NCI-H748 (cell line): ENCODE data around the gene ARHGAP42.
A peak's percentile ranks its signal among the peaks of the same experiment; 100 is the strongest.

ENCODE experiments used
- DNase-seq: peaks from one replicate; lab custom pipeline; 2025; ENCODE audit not compliant: unreplicated experiment; lab: John Stamatoyannopoulos, UW

The ARHGAP42 gene

GRCh38 chr11:100756559-100756958 lies 69.5 kb downstream of the ARHGAP42 start:
- DNase-seq = peak; percentile 47

- DNase-seq = no peak
These were observed 70.6 kb downstream of the ARHGAP42 start for GRCh38 chr11:100757646-100758045.

GRCh38 chr11:100759106-100759505 lies 72.0 kb downstream of the ARHGAP42 start:
- DNase-seq = no peak

GRCh38 chr11:100759856-100760255 lies 72.8 kb downstream of the ARHGAP42 start:
- no peak for DNase-seq

GRCh38 chr11:100760744-100761143 lies 73.7 kb downstream of the ARHGAP42 start:
- DNase-seq = no peak

GRCh38 chr11:100761841-100762240 lies 74.8 kb downstream of the ARHGAP42 start:
- DNase-seq = no peak

- DNase-seq = no peak
These were observed 79.7 kb downstream of the ARHGAP42 start for GRCh38 chr11:100766764-100767163.

- DNase-seq = no peak
These were observed 82.1 kb downstream of the ARHGAP42 start for GRCh38 chr11:100769165-100769564.

- peak; percentile 2 for DNase-seq
These were observed 82.5 kb downstream of the ARHGAP42 start for GRCh38 chr11:100769617-100770016.

GRCh38 chr11:100774132-100774531 lies 87.0 kb downstream of the ARHGAP42 start:
- DNase-seq = no peak

- DNase-seq = no peak
These were observed 87.8 kb downstream of the ARHGAP42 start for GRCh38 chr11:100774859-100775258.

GRCh38 chr11:100776212-100776896 lies 89.3 kb downstream of the ARHGAP42 start:
- DNase-seq = no peak

GRCh38 chr11:100777103-100777502 lies 90.0 kb downstream of the ARHGAP42 start:
- DNase-seq = peak; percentile 16

GRCh38 chr11:100777736-100778135 lies 90.6 kb downstream of the ARHGAP42 start:
- peak; percentile 1 for DNase-seq

- no peak for DNase-seq
These were observed 91.2 kb downstream of the ARHGAP42 start for GRCh38 chr11:100778166-100778785.

- no peak for DNase-seq
These were observed 93.4 kb downstream of the ARHGAP42 start for GRCh38 chr11:100780470-100780869.

GRCh38 chr11:100785148-100785983 lies 98.3 kb downstream of the ARHGAP42 start:
- DNase-seq = no peak

- no peak for DNase-seq
These were observed 101.6 kb downstream of the ARHGAP42 start for GRCh38 chr11:100788561-100789295.

GRCh38 chr11:100789500-100789899 lies 102.4 kb downstream of the ARHGAP42 start:
- DNase-seq = no peak

GRCh38 chr11:100790073-100790472 lies 103.0 kb downstream of the ARHGAP42 start:
- no peak for DNase-seq

GRCh38 chr11:100791103-100791502 lies 104.0 kb downstream of the ARHGAP42 start:
- no peak for DNase-seq
